ENCODE results near the gene ACAP3. TPM values are rescaled to one million over a fixed set of nuclear protein-coding genes. Genes with fewer than 3 reads are reported as not detected.
A peak's percentile ranks its signal among the peaks of the same experiment; 100 is the strongest.

ACAP3 gene
- total and polyA plus RNA-seq, 8 donors, result 30.8 to 73.6 (median 44.2) TPM

- TF ChIP-seq, protein P1, sequence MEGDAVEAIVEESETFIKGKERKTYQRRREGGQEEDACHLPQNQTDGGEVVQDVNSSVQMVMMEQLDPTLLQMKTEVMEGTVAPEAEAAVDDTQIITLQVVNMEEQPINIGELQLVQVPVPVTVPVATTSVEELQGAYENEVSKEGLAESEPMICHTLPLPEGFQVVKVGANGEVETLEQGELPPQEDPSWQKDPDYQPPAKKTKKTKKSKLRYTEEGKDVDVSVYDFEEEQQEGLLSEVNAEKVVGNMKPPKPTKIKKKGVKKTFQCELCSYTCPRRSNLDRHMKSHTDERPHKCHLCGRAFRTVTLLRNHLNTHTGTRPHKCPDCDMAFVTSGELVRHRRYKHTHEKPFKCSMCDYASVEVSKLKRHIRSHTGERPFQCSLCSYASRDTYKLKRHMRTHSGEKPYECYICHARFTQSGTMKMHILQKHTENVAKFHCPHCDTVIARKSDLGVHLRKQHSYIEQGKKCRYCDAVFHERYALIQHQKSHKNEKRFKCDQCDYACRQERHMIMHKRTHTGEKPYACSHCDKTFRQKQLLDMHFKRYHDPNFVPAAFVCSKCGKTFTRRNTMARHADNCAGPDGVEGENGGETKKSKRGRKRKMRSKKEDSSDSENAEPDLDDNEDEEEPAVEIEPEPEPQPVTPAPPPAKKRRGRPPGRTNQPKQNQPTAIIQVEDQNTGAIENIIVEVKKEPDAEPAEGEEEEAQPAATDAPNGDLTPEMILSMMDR (IDR thresholded peaks at IDR 0.05), result no peak
Observed at GRCh38 chr1:1264026-1264425, 43.7 kb downstream of the ACAP3 start.

GRCh38 chr1:1262758-1263157 lies 45.0 kb downstream of the ACAP3 start:
- DNase-seq (no peak), ATAC-seq (no peak)
- TF ChIP-seq, protein P1 (IDR thresholded peaks at IDR 0.05), result no peak
- peaks cover 0 to 90% of the 10 kb centered on the region in 2 donors for H3K36me3 ChIP-seq
- no peak overlapping the region for H3K4me3 ChIP-seq
- no peaks in the 10 kb centered on the region for H3K27me3 ChIP-seq
- intact Hi-C loops (cut with DNase I), result no loop called here
- no peaks in the 10 kb centered on the region for H3K9me3 ChIP-seq
- peaks cover 0 to 7% of the 10 kb centered on the region in 2 donors for H3K4me1 ChIP-seq
- no peak overlapping the region for H3K27ac ChIP-seq

More at GRCh38 chr1:1264026-1264425, 43.7 kb downstream of the ACAP3 start:
- no peak overlapping the region for H3K27ac ChIP-seq
- H3K36me3 ChIP-seq, result peaks cover 0 to 98% of the 10 kb centered on the region in 2 donors
- no peak for ATAC-seq
- no peaks in the 10 kb centered on the region for H3K27me3 ChIP-seq
- H3K9me3 ChIP-seq, result no peaks in the 10 kb centered on the region
- no peak for DNase-seq
- intact Hi-C loops (cut with DNase I), result no loop called here
- no peak overlapping the region for H3K4me3 ChIP-seq
- H3K4me1 ChIP-seq, result peaks cover 0 to 7% of the 10 kb centered on the region in 2 donors

DNA sequence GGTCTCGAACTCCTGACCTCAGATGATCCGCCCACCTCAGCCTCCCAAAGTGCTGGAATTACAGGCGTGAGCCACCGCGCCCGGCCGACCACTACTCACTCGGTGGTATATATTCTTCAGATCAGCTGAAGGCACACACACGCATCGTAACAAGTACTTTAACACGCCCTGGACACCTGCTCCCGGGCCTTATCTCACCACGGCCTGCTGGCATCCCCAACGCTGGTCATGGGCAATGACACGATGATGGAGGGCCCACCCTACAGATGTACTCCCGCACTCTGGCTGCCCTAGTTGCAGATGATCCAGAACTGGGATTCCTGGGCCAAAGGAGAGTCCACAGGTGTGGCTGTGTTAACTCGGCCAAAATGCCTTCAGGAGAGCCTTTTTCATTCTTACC lies 45.7 kb downstream of the ACAP3 start:
- intact Hi-C loops (cut with DNase I), result no loop called here
- no peaks in the 10 kb centered on the region for H3K27me3 ChIP-seq
- H3K9me3 ChIP-seq, result no peaks in the 10 kb centered on the region
- TF ChIP-seq, protein P1 (IDR thresholded peaks at IDR 0.05), result no peak
- H3K27ac ChIP-seq, result no peak overlapping the region
- H3K36me3 ChIP-seq, result peaks cover 0 to 85% of the 10 kb centered on the region in 2 donors
- DNase-seq (no peak), ATAC-seq (no peak)
- H3K4me1 ChIP-seq, result peaks cover 0 to 7% of the 10 kb centered on the region in 2 donors
- no peak overlapping the region for H3K4me3 ChIP-seq

DNA sequence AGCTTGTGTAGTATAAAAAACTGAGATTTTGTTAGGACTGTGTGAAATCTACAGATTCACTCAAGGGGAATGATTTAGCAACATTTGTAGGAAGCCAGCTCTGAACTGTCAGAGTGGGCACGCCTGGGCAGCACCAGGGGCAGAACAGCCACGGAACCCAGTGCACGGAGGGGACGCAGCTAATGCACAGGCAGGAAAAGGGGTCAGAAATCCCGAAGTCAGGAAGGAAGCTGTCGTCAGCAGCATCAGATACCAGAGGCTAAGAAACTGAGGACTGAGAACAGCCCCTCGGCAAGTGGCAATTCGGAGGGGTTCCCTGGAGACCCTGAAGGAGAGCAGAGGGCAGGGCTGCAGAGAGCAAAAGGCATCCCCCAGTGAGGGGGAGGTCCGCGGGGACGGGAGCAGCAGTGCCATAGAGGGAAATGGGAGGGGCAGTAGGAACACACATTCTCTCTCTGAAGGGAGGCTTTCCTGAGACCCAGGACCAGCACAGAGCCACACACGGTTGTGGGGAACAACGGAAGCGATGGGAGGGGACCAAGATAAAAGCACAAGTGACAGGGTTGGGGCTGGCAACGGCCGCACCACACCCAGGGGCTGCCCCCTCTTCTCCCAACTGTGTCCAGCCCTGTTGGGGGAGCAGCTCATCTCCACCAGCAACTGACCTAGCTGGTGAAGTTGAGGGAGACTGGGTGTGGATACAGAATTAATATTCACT lies 46.7 kb downstream of the ACAP3 start:
- no peaks in the 10 kb centered on the region for H3K27me3 ChIP-seq
- no peak for DNase-seq
- peak overlapping the region in 1 of 2 donors; percentile 45 for H3K27ac ChIP-seq
- TF ChIP-seq, protein P1 (IDR thresholded peaks at IDR 0.05), result no peak
- peaks cover 0 to 7% of the 10 kb centered on the region in 2 donors for H3K4me1 ChIP-seq
- H3K4me3 ChIP-seq, result no peak overlapping the region
- H3K9me3 ChIP-seq, result no peaks in the 10 kb centered on the region
- intact Hi-C loops (cut with DNase I), result no loop called here
- peaks cover 0 to 85% of the 10 kb centered on the region in 2 donors for H3K36me3 ChIP-seq
- no peak for ATAC-seq

DNA sequence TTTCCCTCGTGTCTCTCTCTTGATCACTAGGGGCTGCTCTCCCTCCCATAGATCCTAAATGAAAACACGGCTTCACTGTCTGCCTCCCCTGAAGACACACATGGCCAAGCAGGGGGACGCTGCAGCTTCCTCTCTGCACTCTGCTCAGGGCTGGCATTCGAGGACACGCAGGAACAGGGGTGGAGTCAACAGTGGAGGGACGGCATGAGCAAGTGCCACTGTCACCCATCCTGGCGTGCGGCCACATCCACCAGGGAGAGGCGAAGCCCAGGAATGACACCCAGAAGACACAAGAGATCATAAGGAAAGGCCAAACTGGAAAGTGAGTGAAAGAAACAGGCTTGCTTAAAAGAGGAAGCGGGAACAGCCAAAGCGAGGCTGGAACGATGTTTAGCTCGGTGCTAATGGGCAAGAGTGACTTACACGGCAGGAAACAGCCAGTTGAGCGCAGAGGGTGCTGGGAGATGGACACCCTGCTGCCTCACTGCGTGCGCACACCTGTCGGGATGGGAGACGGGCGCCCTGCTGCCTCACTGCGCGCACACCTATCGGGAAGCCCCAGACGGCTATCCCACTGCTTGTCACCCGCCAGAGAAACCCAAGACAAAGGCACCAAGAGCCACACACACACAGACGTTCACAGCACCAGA lies 47.7 kb downstream of the ACAP3 start:
- ATAC-seq, result no peak
- H3K4me1 ChIP-seq, result peaks cover 0 to 7% of the 10 kb centered on the region in 2 donors
- H3K27ac ChIP-seq, result no peak overlapping the region
- H3K9me3 ChIP-seq, result no peaks in the 10 kb centered on the region
- no peak overlapping the region for H3K4me3 ChIP-seq
- no peak for DNase-seq
- intact Hi-C loops (cut with DNase I), result no loop called here
- H3K36me3 ChIP-seq, result peaks cover 0 to 87% of the 10 kb centered on the region in 2 donors
- TF ChIP-seq, protein P1 (IDR thresholded peaks at IDR 0.05), result no peak
- H3K27me3 ChIP-seq, result no peaks in the 10 kb centered on the region

Measured in left lung (tissue), 10 donors.